Activated naive CD8-positive, alpha-beta T cell treated with anti-CD3 and anti-CD28 coated beads for 36 hours (primary cell): ENCODE data around the gene POTEF. TPM values are rescaled to one million over a fixed set of nuclear protein-coding genes. Genes with fewer than 3 reads are reported as not detected.
"Not testable (repeated sequence)": the region's sequence is repeated elsewhere in the genome, so short reads cannot be mapped to it uniquely, and the experiment has no call there.

ENCODE experiments used
- DNase-seq: peaks from one replicate; pipeline ENCODE4 v3.0.0; 2021
- H3K27ac Mint-ChIP-seq: one replicate; pipeline ENCODE4 v1.8.0; 2022; ENCODE audit warnings: mild to moderate bottlenecking, moderate library complexity, mixed read lengths
- H3K27me3 Mint-ChIP-seq: one replicate; pipeline ENCODE4 v1.8.0; 2022; ENCODE audit warnings: mild to moderate bottlenecking, mixed read lengths
- H3K36me3 Mint-ChIP-seq: one replicate; pipeline ENCODE4 v1.8.0; 2021; ENCODE audit warnings: mild to moderate bottlenecking, mixed read lengths
- H3K4me1 Mint-ChIP-seq: one replicate; pipeline ENCODE4 v1.8.0; 2021; ENCODE audit warnings: mixed read lengths
- H3K4me3 Mint-ChIP-seq: one replicate; pipeline ENCODE4 v1.8.0; 2022; ENCODE audit warnings: mild to moderate bottlenecking, moderate library complexity, mixed read lengths
- H3K9me3 Mint-ChIP-seq: one replicate; pipeline ENCODE4 v1.8.0; 2022; ENCODE audit warnings: mixed read lengths
- total RNA-seq, 2 experiments: library from RNA; stranded (reverse); gene quantifications; one replicate each; pipeline ENCODE4 v1.2.3, GENCODE V29; 2021

POTEF gene
- total RNA-seq, 2 experiments from 2014 or later: not detected

- H3K27me3 Mint-ChIP-seq, H3K36me3 Mint-ChIP-seq, H3K4me1 Mint-ChIP-seq: not testable (repeated sequence)
Measured at GRCh38 chr2:130141645-130142370, 12.8 kb upstream of the POTEF start.

GRCh38 chr2:130141002-130141401, 12.0 kb upstream of the POTEF start:
- not testable (repeated sequence) for H3K4me1 Mint-ChIP-seq, H3K9me3 Mint-ChIP-seq

More at GRCh38 chr2:130141645-130142370, 12.8 kb upstream of the POTEF start:
- DNase-seq, H3K9me3 Mint-ChIP-seq, H3K27ac Mint-ChIP-seq, H3K4me3 Mint-ChIP-seq: not testable (repeated sequence)

DNA sequence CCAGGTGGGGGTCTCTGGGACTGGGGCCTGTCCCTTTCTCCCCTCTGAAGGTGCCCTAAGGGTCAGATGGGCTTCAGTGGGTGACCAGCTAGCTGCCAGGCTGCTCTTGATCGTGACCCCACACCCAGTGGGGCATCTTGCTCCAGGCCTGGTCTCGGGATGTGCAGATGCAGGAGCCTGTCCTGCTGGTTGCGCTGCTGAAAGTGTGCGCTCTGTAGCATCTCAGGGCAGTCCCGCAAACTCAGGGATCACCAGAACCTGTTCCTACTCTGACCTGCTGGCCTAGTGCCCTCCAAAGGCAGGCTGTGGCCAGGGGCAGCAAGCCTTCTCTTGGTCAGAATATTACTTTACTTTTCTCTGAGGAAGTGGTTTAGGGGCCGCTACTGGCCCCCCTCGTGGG, 11.5 kb upstream of the POTEF start:
- not testable (repeated sequence) for H3K4me1 Mint-ChIP-seq, H3K27me3 Mint-ChIP-seq, DNase-seq, H3K4me3 Mint-ChIP-seq, H3K27ac Mint-ChIP-seq, H3K9me3 Mint-ChIP-seq, H3K36me3 Mint-ChIP-seq

More at GRCh38 chr2:130141002-130141401, 12.0 kb upstream of the POTEF start:
- H3K27ac Mint-ChIP-seq, DNase-seq, H3K36me3 Mint-ChIP-seq, H3K27me3 Mint-ChIP-seq, H3K4me3 Mint-ChIP-seq: not testable (repeated sequence)

DNA sequence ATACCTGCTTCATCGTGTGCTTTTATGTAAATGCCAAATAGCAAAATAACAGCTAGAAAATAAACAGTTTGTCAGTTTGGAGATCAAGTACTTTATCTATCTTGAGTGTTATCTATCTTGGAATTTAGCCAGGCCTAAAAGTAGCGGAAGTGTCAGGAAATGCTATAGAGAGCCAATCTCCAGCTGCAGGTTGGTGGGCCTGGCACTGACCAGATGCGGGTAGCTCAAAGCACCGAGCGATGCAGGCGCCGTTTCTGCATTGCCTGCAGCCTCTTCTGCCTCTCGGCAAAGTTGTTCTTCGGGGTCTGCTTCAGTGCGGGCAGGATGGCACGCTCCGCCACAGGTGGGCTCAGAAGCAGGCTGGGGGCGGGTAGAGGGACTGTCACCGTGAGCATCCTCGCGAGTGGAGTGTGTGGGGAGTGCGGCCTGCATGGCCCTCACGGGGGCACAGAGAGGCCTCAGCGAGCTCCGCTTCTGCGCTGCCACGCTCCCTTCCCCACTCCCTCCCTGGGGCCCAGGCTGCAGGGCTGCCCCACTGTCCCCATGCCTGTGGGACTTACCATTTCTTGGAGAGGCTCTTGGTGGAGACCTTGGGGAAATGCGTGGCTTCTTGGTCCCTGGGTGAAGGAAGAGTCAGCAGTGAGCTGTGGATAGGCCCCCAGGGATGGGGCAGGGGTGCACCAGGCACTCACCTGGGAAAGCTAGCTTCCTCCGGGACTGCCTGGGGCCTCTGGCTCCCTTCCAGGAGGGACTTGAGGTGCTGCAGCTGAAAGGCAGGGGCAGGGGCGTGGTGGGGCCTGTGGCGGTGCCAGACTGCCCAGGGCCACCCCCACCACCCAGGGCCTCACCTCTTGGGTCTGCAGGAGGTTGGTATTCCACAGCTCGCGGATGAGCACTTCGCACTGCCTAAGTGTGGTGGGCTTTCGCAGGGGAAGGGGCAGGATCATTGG, 10.6 kb upstream of the POTEF start:
- H3K36me3 Mint-ChIP-seq, H3K27me3 Mint-ChIP-seq, DNase-seq, H3K27ac Mint-ChIP-seq, H3K4me3 Mint-ChIP-seq, H3K4me1 Mint-ChIP-seq, H3K9me3 Mint-ChIP-seq: not testable (repeated sequence)

GRCh38 chr2:130138841-130139251, 9.8 kb upstream of the POTEF start:
- H3K36me3 Mint-ChIP-seq, H3K27ac Mint-ChIP-seq, H3K4me1 Mint-ChIP-seq, H3K27me3 Mint-ChIP-seq, DNase-seq, H3K4me3 Mint-ChIP-seq, H3K9me3 Mint-ChIP-seq: not testable (repeated sequence)

DNA sequence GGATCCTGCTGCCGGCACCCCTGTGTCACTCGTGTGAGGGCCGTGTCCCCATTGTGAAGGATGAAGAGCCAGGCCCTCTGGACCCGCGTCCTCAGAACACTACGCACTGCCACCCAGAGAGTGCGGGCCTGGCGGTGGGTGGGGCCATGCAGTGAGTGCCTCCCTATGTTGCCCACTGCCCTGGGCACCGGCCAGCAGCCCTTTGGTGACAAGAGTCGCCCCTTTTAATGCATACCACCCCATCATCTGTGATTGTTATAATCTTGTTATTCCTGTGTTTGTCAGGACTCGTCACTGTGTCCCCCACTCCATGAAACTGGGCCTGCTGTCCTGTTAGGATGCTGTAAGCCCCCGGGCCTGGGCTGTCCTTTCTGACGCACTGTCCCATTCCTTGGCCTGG, 9.3 kb upstream of the POTEF start:
- not testable (repeated sequence) for H3K4me1 Mint-ChIP-seq, H3K27me3 Mint-ChIP-seq, H3K27ac Mint-ChIP-seq, H3K4me3 Mint-ChIP-seq, DNase-seq, H3K36me3 Mint-ChIP-seq, H3K9me3 Mint-ChIP-seq

GRCh38 chr2:130137118-130137517, 8.1 kb upstream of the POTEF start:
- not testable (repeated sequence) for H3K4me1 Mint-ChIP-seq, H3K9me3 Mint-ChIP-seq, H3K36me3 Mint-ChIP-seq, H3K27me3 Mint-ChIP-seq, H3K4me3 Mint-ChIP-seq, DNase-seq, H3K27ac Mint-ChIP-seq

GRCh38 chr2:130136546-130136945, 7.5 kb upstream of the POTEF start:
- H3K9me3 Mint-ChIP-seq: not testable (repeated sequence)

GRCh38 chr2:130135692-130136541, 6.9 kb upstream of the POTEF start:
- DNase-seq: no peak
- H3K4me3 Mint-ChIP-seq: no peak overlapping the region
- no peak overlapping the region for H3K27ac Mint-ChIP-seq
- H3K4me1 Mint-ChIP-seq: peaks cover 2% of the 10 kb centered on the region
- no peaks in the 10 kb centered on the region for H3K36me3 Mint-ChIP-seq
- H3K9me3 Mint-ChIP-seq: no peaks in the 10 kb centered on the region
- H3K27me3 Mint-ChIP-seq: peaks cover 3% of the 10 kb centered on the region

More at GRCh38 chr2:130136546-130136945, 7.5 kb upstream of the POTEF start:
- H3K27ac Mint-ChIP-seq, H3K4me3 Mint-ChIP-seq, H3K36me3 Mint-ChIP-seq, H3K27me3 Mint-ChIP-seq, DNase-seq, H3K4me1 Mint-ChIP-seq: not testable (repeated sequence)

DNA sequence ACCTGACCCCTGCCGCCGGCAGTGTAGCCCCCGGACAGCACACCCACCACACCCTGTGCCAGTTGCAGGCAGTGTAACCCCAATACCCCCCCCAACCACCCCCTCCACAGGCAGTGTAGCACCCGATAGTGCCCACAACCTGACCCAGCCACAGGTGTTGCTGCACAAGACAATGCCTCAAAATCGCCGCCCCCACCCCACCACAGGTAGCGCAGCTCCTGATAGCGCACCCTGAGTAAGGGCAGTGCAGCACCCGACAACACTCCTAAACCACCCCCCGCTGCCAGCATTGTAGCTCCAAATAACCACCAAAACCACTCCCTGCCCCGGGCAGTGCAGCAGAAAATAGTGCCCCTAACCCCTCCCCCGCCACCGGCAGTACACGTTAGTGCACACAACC, 558 bp downstream of the POTEF start:
- not testable (repeated sequence) for H3K4me3 Mint-ChIP-seq, H3K9me3 Mint-ChIP-seq, H3K27ac Mint-ChIP-seq, H3K27me3 Mint-ChIP-seq, H3K36me3 Mint-ChIP-seq, DNase-seq, H3K4me1 Mint-ChIP-seq

DNA sequence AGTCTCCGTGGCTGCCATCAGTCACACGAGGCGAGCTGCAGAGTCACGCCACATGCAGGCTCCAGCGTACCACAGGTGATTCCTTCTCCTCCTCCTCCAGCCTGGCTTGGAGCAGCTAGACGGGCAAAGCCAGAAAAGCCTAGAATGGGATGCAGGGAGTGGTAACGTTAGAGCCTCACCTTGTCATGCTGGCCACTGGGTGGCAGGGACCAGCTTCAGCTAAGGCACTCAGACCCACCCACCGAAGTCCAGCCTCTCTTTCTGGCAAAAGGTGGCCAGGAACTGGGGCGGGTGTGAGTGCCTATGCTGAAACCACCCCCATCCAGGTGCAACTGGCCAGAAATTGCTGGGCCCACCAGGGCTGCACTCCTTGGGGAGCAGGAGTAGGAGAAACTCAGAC, 1.3 kb downstream of the POTEF start:
- H3K9me3 Mint-ChIP-seq, H3K27ac Mint-ChIP-seq, H3K4me3 Mint-ChIP-seq, DNase-seq, H3K27me3 Mint-ChIP-seq, H3K4me1 Mint-ChIP-seq, H3K36me3 Mint-ChIP-seq: not testable (repeated sequence)

DNA sequence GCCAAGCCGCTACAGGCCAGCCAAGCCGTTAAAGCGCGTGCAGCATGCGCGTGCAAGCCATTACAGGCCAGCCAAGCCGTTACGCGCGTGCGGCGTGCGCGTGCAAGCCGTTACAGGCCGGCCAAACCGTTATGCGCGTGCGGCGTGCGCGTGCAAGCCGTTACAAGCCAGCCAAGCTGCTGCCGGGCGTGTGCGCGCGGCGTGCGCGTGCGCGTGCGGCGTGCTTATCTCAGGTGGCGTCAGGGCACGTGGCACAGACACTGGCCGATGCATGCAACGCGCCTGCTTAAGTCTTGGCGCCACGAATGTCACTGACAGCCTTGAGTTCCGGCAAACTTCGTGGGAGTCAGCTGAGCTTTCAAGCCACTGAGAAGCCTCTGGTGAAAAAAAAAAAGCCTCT, 8.1 kb downstream of the POTEF start:
- not testable (repeated sequence) for H3K4me1 Mint-ChIP-seq, H3K9me3 Mint-ChIP-seq, H3K36me3 Mint-ChIP-seq, H3K27me3 Mint-ChIP-seq, DNase-seq, H3K4me3 Mint-ChIP-seq, H3K27ac Mint-ChIP-seq

DNA sequence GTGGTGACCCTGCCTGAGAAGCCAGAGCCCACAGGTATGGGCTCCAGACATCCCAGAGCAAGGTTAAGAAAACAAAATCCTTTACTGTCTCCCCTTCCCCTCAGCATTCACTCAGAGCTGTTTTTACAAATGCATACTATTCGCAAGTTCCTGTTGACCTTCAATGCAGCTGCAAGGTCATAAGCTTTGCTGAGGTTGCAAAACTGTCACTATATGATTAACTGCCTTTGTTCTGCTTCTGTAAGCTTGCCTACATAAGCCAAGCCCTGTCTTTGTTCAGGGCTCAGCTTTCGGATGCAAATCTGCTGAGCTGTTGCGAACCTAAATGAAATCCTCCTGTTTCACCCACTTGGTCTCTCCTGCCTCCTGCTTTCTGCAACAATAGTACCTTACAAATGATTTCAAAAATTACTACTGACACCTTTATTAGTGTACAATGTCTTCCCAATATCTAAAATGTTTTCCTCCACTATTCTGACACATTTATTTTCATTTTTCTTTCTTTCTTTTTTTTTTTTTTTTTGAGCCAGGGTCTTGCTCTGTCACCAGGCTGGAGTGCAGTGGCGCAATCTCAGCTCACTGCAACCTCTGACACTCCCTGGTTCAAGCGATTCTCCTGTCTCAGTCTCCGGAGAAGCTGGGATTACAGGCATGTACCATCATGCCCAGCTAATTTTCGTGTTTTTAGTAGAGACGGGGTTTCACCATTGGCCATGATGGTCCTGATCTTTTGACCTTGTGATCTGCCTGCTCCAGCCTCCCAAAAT, 26.2 kb downstream of the POTEF start:
- H3K27me3 Mint-ChIP-seq, H3K4me3 Mint-ChIP-seq, H3K36me3 Mint-ChIP-seq, DNase-seq, H3K4me1 Mint-ChIP-seq, H3K27ac Mint-ChIP-seq, H3K9me3 Mint-ChIP-seq: not testable (repeated sequence)

DNA sequence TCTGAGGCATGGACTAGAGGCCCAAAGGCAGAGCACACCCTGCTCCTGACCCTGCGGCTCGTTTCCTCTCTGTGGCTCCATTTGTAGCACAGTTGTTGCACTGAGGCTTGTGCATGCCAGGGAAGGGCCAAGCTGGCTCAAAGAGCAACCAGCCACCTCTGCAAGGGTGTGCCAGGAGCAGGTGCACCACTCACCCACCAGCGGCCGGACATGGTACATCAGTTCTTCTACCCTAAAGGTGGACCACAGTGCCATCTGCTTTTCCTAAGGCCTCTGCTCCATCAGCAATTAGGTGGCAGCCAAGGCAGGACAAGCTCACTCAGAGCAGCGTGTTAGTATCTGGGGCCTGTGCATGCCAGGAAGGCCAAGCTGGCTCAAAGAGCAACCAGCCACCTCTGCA, 66.4 kb downstream of the POTEF start:
- not testable (repeated sequence) for DNase-seq, H3K9me3 Mint-ChIP-seq, H3K4me1 Mint-ChIP-seq, H3K27ac Mint-ChIP-seq, H3K27me3 Mint-ChIP-seq, H3K4me3 Mint-ChIP-seq, H3K36me3 Mint-ChIP-seq
